GM12864 (cell line): ENCODE results near the gene SIN3B.

Experiments
- DNase-seq: peaks from one replicate; pipeline ENCODE4 v3.0.0-alpha.2; 2011; ENCODE audit warnings: low read depth
- H3K4me3 ChIP-seq: 2 replicates; pipeline ENCODE4 v1.5.1; 2011; ENCODE audit warnings: mild to moderate bottlenecking, low read depth, low read length, control low read depth
- CTCF ChIP-seq: IDR thresholded peaks from 2 replicates; pipeline ENCODE4 v1.5.1; 2011; ENCODE audit warnings: low read depth, mild to moderate bottlenecking, moderate library complexity, low read length, control low read depth, inconsistent platforms; ENCODE audit errors: missing control alignments

SIN3B gene

GRCh38 chr19:16829010-16829821 lies at the start of gene SIN3B:
TSS of gene SIN3B (plus strand) at chr19:16829398. CDS start at chr19:16829421, 23 bp downstream.
- DNase-seq, result peak; percentile 47
- peak within 1 kb of the TSS; percentile 70 for H3K4me3 ChIP-seq
- no peak for TF ChIP-seq CTCF

DNA sequence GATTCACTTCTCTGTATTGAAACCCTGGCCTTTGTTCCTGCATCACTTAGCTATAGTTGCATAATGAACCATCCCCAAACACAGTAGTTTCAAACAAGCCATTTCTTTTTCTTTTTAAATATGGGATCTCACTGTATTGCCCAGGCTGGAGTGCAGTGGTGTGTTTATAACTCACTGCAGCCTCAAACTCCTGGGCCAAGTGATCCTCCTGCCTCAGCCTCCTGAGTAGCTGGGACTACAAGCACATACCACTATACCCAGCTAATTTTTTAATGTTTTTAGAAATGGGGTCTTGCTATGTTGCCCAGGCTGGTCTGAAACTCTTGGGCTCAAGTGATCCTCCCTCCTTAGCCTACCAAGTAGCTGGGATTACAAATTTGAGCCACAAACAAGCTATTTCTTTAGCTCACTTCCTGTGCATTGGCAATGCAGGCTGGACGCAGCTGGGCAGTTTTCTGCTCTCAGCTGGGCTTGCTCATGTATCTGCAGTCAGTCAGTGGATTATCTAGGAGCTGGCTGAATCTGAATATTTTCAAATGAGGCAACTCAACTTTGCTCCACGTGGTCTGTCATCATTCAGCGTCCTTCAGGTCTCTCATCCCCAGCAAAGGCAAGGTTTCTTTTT lies 49.5 kb upstream of the SIN3B start:
- DNase-seq, result no peak
- no peak overlapping the region for H3K4me3 ChIP-seq
- TF ChIP-seq CTCF, result no peak

DNA sequence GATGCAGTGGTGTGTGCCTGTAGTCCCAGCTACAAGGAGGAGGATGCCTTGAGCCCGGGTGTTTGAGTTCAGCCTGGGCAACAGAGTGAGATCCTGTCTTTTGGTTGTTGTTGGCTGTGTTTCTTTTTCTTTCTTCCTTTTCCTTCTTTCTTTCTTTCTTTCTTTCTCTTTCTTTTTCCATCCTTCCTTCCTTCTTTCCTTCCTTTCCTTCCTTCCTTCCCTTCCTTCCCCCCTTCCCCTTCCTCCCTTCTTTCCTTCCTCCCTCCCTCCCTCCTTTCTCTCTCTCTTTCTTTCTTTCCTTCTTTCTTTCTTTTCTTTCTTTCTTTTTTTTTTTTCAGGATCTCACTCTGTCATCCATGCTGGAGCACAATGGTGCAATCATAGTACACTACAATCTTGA lies 46.5 kb upstream of the SIN3B start:
- no peak for TF ChIP-seq CTCF
- no peak for DNase-seq
- H3K4me3 ChIP-seq, result no peak overlapping the region

DNA sequence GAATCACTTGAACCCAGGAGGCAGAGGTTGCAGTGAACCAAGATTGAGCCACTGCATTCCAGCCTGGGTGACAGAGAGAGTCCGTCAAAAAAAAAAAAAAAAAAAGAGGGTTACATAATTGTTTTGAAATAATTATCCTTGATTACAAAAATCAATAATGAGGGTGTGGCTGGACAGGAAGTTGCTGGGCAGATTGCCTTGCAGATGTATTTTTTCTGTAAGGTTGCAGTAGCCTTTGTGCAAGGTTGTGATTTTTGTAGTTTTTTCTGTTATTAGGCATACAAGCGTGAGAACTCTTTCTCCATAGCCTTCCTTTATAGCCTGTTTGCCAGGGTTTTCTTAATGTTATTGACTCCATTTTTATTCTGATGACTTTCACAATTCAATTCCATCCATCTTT lies 40.7 kb upstream of the SIN3B start:
- TF ChIP-seq CTCF, result no peak
- DNase-seq, result no peak
- no peak overlapping the region for H3K4me3 ChIP-seq

GRCh38 chr19:16789238-16789637 lies 40.0 kb upstream of the SIN3B start:
- TF ChIP-seq CTCF, result no peak

GRCh38 chr19:16790051-16790450 lies 39.1 kb upstream of the SIN3B start:
- no peak for TF ChIP-seq CTCF
- DNase-seq, result no peak
- H3K4me3 ChIP-seq, result no peak overlapping the region

More at GRCh38 chr19:16789238-16789637, 40.0 kb upstream of the SIN3B start:
- DNase-seq, result no peak
- H3K4me3 ChIP-seq, result no peak overlapping the region

- H3K4me3 ChIP-seq, result no peak overlapping the region
- TF ChIP-seq CTCF, result no peak
- no peak for DNase-seq
Observed at GRCh38 chr19:16791942-16792341, 37.3 kb upstream of the SIN3B start.
